CMK (cell line): ENCODE measurements around the gene USP30.

ENCODE experiments used
- DNase-seq: peaks from one replicate; pipeline ENCODE4 v3.0.0-alpha.2; 2010; ENCODE audit warnings: low read depth

The USP30 gene

DNA sequence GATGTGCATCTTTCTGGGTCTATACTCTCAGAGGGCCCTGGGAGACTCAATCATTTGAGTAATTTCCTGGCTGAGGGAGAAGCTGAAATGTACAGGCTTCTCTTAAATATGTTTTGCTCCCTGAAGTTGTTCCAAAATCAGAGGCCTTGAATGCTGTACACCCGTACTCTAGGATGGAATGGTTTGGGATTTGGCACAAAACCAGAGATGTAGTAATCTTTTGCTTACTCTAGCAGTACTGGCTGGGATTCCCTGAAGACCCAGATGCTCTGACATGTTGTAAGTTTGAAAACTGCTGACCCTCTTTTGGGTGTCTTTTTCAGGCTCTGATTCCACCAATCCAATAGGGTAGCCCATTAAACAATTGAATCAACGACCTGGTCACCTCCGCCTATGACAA is 74.4 kb downstream of the USP30 start:
- no peak for DNase-seq

GRCh38 chr12:109127533-109128242 is 75.3 kb downstream of the USP30 start:
- DNase-seq = no peak

- no peak for DNase-seq
Measured at GRCh38 chr12:109130297-109131153, 78.1 kb downstream of the USP30 start.

- DNase-seq = no peak
Measured at GRCh38 chr12:109131154-109132050, 79.0 kb downstream of the USP30 start.

DNA sequence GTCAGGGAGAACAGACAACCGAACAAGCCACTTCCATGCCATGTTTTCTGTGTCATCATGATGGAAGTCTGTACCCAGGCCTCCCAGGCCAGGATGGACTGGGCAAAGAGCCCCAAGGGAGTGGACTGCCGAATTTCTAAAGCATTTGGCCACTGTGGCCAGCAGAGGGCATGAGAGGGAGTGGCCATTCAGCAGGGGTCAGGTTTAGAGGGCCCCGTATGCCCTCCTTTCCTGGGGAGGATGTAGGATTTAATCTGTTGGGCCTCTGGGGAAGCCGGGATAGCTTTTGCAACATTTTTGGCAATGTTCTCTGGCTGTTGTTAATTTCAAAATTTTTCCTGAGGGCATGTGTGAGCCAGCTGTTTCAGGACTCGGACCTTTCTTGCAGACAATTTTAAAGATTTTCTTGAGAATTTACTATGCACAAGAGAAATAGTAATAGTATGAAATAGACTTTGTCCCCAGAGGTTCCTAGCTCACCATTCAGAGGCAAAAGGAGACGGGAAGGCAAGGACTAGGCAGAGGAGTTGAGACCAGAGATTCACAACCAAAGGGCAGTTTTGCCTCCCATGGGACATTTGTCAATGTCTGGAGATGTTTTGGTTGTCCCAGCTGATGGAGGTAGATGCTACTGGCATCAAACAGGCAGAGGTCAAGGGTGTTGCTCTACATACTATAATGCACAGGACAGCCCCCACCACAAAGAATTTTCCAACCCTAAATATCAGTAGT is 82.0 kb downstream of the USP30 start:
- DNase-seq = no peak

- no peak for DNase-seq
Measured at GRCh38 chr12:109137055-109137454, 84.7 kb downstream of the USP30 start.
